Endodermal cell (in vitro differentiated cells): Measurements from ENCODE around the gene SURF6. TPM values are rescaled to one million over a fixed set of nuclear protein-coding genes. Genes with fewer than 3 reads are reported as not detected.

ENCODE experiments used
- DNase-seq: peaks from one replicate; pipeline ENCODE4 v3.0.0-alpha.2; 2017
- H3K27ac ChIP-seq: 2 replicates; pipeline ENCODE4 v1.5.1; 2013; ENCODE audit warnings: mild to moderate bottlenecking, low read depth, low read length, moderate library complexity
- H3K27me3 ChIP-seq: 2 replicates; pipeline ENCODE4 v1.6.1; 2013; ENCODE audit warnings: mild to moderate bottlenecking, low read length, moderate library complexity; ENCODE audit not compliant: insufficient read depth, control insufficient read depth, poor library complexity, severe bottlenecking
- H3K36me3 ChIP-seq: 2 replicates; pipeline ENCODE4 v1.7.0; 2013; ENCODE audit warnings: mild to moderate bottlenecking, low read length, moderate library complexity; ENCODE audit not compliant: control insufficient read depth, insufficient read depth
- H3K4me1 ChIP-seq: one replicate; pipeline ENCODE4 v1.7.0; 2013; ENCODE audit warnings: low read length; ENCODE audit not compliant: control insufficient read depth, insufficient read depth
- H3K4me3 ChIP-seq: 2 replicates; pipeline ENCODE4 v1.5.1; 2013; ENCODE audit warnings: mild to moderate bottlenecking, low read length, moderate library complexity
- H3K9ac ChIP-seq: 2 replicates; pipeline ENCODE4 v1.6.1; 2013; ENCODE audit warnings: mild to moderate bottlenecking, low read length, moderate library complexity; ENCODE audit not compliant: poor library complexity, severe bottlenecking; ENCODE audit errors: extremely low read depth
- H3K9me3 ChIP-seq: 2 replicates; pipeline ENCODE4 v1.6.1; 2013; ENCODE audit warnings: mild to moderate bottlenecking, low read length, moderate library complexity; ENCODE audit not compliant: control insufficient read depth
- H3K27ac Mint-ChIP-seq: 2 replicates; pipeline ENCODE4 v1.8.0; 2020; ENCODE audit warnings: mixed read lengths
- H3K27me3 Mint-ChIP-seq: 2 replicates; pipeline ENCODE4 v1.8.0; 2021; ENCODE audit warnings: mild to moderate bottlenecking, mixed read lengths; ENCODE audit not compliant: insufficient read depth
- H3K36me3 Mint-ChIP-seq: 2 replicates; pipeline ENCODE4 v1.8.0; 2020; ENCODE audit warnings: low read depth, mixed read lengths
- H3K4me1 Mint-ChIP-seq: 2 replicates; pipeline ENCODE4 v1.8.0; 2020; ENCODE audit warnings: mixed read lengths
- H3K4me3 Mint-ChIP-seq: 2 replicates; pipeline ENCODE4 v1.8.0; 2020; ENCODE audit warnings: mild to moderate bottlenecking, moderate library complexity, mixed read lengths
- H3K9me3 Mint-ChIP-seq: 2 replicates; pipeline ENCODE4 v1.8.0; 2020; ENCODE audit warnings: mild to moderate bottlenecking, mixed read lengths
- WGBS, 2 experiments: methylation state at CpG; one replicate each; pipeline versions ENCODE4 v1.1.5 to v1.1.7; 2013; ENCODE audit warnings: missing lambda C conversion rate in 2 of 2, mixed read lengths in 1 of 2; ENCODE audit not compliant: insufficient coverage in 1 of 2, insufficient read length in 1 of 2; 5-methylcytosine and 5-hydroxymethylcytosine counted together
- total RNA-seq, 2 donors: library from RNA; stranded (reverse); fragmentation: NEBNext Ultra II Directional in 1 of 2; extraction: Animal tissue kit (Norgen Biotek cat#: 25700) in 1 of 2; gene quantifications; 2 replicates in 1 of 2; 3 replicates in 1 of 2; pipeline ENCODE4 v1.2.1, GENCODE V29; 2021
- TF ChIP-seq, protein P1 (sequence below): fragments of 200-600 bp; sonication (generic); conservative IDR thresholded peaks from 2 replicates; pipeline ENCODE4 v1.5.0; 2021; ENCODE audit warnings: antibody characterized with exemption, mild to moderate bottlenecking

Gene SURF6
- total RNA-seq, 2 donors from 2014 or later: 22.9 to 27.5 TPM

DNA sequence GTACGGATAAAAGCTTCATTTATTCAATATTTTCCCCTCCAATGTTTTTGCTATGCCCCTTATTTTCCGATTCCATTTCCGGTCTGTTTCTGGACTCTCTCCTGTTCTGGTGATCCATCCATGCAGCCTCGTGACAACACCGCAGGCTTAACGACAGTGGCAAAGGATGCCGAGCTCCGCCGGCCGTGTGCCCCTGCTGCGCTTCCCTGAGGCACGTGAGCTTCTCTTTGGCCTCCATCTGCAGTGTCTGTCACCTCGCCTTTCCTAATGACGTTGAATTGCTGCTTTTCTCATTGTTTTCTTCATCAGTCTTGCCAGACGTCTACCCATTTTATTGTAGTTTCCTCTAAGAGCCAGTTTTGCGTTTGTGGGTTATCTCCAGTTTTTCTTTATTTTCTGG lies 28.7 kb downstream of the SURF6 start:
- H3K4me3 ChIP-seq: no peak overlapping the region
- Mint-ChIP-seq H3K9me3 (peaks cover 13% of the 10 kb centered on the region), H3K27ac (no peak overlapping the region), H3K4me3 (no peak overlapping the region), H3K36me3 (no peaks in the 10 kb centered on the region), H3K27me3 (peaks cover 15% of the 10 kb centered on the region), H3K4me1 (no peaks in the 10 kb centered on the region)
- no peak overlapping the region for H3K9ac ChIP-seq
- 85 to 88% methylated on average over 15 to 16 of the region's 16 CpGs for WGBS, 2 experiments
- no peak overlapping the region for H3K27ac ChIP-seq
- no peaks in the 10 kb centered on the region for H3K4me1 ChIP-seq
- no peak for DNase-seq
- peaks cover 8% of the 10 kb centered on the region for H3K9me3 ChIP-seq
- TF ChIP-seq, protein P1, sequence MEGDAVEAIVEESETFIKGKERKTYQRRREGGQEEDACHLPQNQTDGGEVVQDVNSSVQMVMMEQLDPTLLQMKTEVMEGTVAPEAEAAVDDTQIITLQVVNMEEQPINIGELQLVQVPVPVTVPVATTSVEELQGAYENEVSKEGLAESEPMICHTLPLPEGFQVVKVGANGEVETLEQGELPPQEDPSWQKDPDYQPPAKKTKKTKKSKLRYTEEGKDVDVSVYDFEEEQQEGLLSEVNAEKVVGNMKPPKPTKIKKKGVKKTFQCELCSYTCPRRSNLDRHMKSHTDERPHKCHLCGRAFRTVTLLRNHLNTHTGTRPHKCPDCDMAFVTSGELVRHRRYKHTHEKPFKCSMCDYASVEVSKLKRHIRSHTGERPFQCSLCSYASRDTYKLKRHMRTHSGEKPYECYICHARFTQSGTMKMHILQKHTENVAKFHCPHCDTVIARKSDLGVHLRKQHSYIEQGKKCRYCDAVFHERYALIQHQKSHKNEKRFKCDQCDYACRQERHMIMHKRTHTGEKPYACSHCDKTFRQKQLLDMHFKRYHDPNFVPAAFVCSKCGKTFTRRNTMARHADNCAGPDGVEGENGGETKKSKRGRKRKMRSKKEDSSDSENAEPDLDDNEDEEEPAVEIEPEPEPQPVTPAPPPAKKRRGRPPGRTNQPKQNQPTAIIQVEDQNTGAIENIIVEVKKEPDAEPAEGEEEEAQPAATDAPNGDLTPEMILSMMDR: no peak
- H3K27me3 ChIP-seq: no peaks in the 10 kb centered on the region
- no peaks in the 10 kb centered on the region for H3K36me3 ChIP-seq

DNA sequence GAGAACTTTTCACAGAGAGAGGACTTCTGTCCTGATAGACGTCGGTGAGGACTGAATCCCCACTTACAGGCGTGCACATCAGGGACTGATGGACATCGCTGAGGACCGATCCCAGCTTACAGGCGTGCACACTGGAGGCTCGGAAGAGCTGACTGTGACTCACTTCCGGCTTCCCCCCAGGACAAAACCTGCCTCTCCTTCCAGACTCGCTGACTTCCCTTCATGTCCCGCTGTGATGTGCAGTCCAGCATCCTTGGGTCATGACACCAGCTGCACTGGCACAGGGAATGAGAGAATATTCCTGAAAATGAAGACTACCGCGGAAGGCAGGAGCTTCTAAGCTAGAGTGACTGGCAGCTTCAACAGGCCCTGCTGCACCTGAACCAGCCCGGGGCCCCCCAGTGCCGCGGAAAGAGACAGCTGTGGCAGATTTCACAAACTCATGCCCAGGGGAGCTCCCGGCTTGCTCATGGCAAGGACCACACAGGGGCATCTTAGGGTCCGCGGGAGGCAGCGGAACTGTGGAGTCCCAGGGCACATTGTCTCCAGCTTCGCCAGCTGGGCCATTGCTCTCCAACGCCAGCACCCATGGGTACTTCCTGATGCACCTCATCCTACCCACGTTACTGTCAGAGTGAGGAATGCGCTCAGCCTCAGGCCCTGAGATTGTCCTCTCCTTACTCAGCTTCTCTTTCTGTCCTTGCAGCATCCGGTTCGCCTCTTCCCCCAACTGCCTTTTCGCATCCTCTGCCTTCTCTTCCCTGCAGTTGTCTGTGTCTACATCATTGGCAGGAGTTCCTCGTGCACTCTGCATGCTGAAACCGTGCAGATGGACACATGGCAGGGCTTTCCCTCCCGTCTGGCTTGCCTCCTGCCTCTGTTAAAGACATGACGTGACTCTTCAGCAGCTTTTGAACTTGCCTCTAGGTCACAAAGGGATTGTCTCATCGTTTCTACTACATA lies 29.5 kb downstream of the SURF6 start:
- no peak overlapping the region for H3K27ac Mint-ChIP-seq
- peaks cover 8% of the 10 kb centered on the region for H3K9me3 ChIP-seq
- H3K27ac ChIP-seq: no peak overlapping the region
- peaks cover 15% of the 10 kb centered on the region for H3K27me3 Mint-ChIP-seq
- H3K4me1 ChIP-seq: no peaks in the 10 kb centered on the region
- H3K4me3 ChIP-seq: no peak overlapping the region
- no peak overlapping the region for H3K4me3 Mint-ChIP-seq
- no peaks in the 10 kb centered on the region for H3K36me3 Mint-ChIP-seq
- no peaks in the 10 kb centered on the region for H3K27me3 ChIP-seq
- H3K36me3 ChIP-seq: no peaks in the 10 kb centered on the region
- 89 to 91% methylated on average over 20 to 31 of the region's 31 CpGs for WGBS, 2 experiments
- H3K4me1 Mint-ChIP-seq: no peaks in the 10 kb centered on the region
- peaks cover 13% of the 10 kb centered on the region for H3K9me3 Mint-ChIP-seq
- H3K9ac ChIP-seq: no peak overlapping the region
- DNase-seq: no peak
- TF ChIP-seq, protein P1: no peak

- H3K27ac Mint-ChIP-seq: no peak overlapping the region
- no peak overlapping the region for H3K9ac ChIP-seq
- WGBS, 2 experiments: 81 to 87% methylated on average over 10 to 19 of the region's 23 CpGs
These were observed 30.3 kb downstream of the SURF6 start for GRCh38 chr9:133305731-133306130.

More at GRCh38 chr9:133305731-133306130, 30.3 kb downstream of the SURF6 start:
- Histone ChIP-seq H3K9me3 (peaks cover 8% of the 10 kb centered on the region), H3K4me1 (no peaks in the 10 kb centered on the region), H3K27me3 (no peaks in the 10 kb centered on the region), H3K4me3 (no peak overlapping the region), H3K36me3 (no peaks in the 10 kb centered on the region), H3K27ac (no peak overlapping the region)
- Mint-ChIP-seq H3K27me3 (peaks cover 15% of the 10 kb centered on the region), H3K9me3 (peaks cover 13% of the 10 kb centered on the region), H3K4me3 (no peak overlapping the region), H3K4me1 (no peaks in the 10 kb centered on the region), H3K36me3 (no peaks in the 10 kb centered on the region)
- no peak for DNase-seq
- TF ChIP-seq, protein P1: no peak
